K562 (cell line): Measurements from ENCODE around the gene ABCE1. TPM values are rescaled to one million over a fixed set of nuclear protein-coding genes. Genes with fewer than 3 reads are reported as not detected.

ENCODE experiments used
- ATAC-seq: fragments of 200-7000 bp; cut with Tn5 transposase; 3 replicates; pipeline ENCODE4 v1.9.1; 2020; ENCODE audit warnings: moderate library complexity
- BruUV-seq: library from RNA; stranded (reverse); fragments of 400-500 nt; replicated peaks from 2 replicates; lab custom pipeline; 2021; lab: Mats Ljungman, UMichigan
- CTCF ChIA-PET: fragments of 300-600 bp; formaldehyde crosslinking; extraction: SDS; loops from one replicate; lab custom pipeline; 2021; ENCODE audit warnings: low intra/inter-chr PET ratio; lab: Yijun Ruan, JAX
- POLR2A ChIA-PET: fragments of 300-600, 350-650 bp; sonication (Branson Sonifier 250); formaldehyde crosslinking; extraction: SDS; loops from one replicate; lab custom pipeline; 2021; ENCODE audit warnings: antibody characterized with exemption, inconsistent platforms; lab: Yijun Ruan, JAX
- DNase-seq, 4 experiments: peaks; one replicate each; pipeline versions ENCODE4 v3.0.0 to v3.0.0-alpha.2; 2011 to 2018; ENCODE audit warnings: low spot score in 3 of 4, mixed read lengths in 3 of 4; ENCODE audit errors: extremely low read depth in 1 of 4
- FAIRE-seq: peaks from 2 replicates; lab custom pipeline; 2011; peaks lifted over from hg19 to GRCh38; lab: Jason Lieb, UNC
- H2AFZ ChIP-seq: 2 replicates; pipeline ENCODE4 v1.6.0; 2011; ENCODE audit warnings: low read depth, low read length, control low read depth, inconsistent platforms
- H3K27ac ChIP-seq: fragments of 200-600 bp; 3 replicates; pipeline ENCODE4 v1.8.0; 2011; ENCODE audit warnings: low read depth, mild to moderate bottlenecking, control low read depth, inconsistent platforms, low read length, moderate library complexity, mixed read lengths; ENCODE audit errors: extremely low read depth
- H3K27me3 ChIP-seq, 2 experiments: fragments of 300-600 bp in 1 of 2; 2 replicates in 1 of 2; 3 replicates in 1 of 2; pipeline versions ENCODE4 v1.6.0 to v1.8.0; 2011; ENCODE audit warnings: inconsistent platforms in 2 of 2, low read length in 2 of 2, mild to moderate bottlenecking in 1 of 2, mixed read lengths in 1 of 2, moderate library complexity in 1 of 2; ENCODE audit not compliant: control insufficient read depth in 2 of 2, insufficient read depth in 2 of 2
- H3K36me3 ChIP-seq: fragments of 300-600 bp; 3 replicates; pipeline ENCODE4 v1.8.0; 2011; ENCODE audit warnings: mild to moderate bottlenecking, low read length, inconsistent platforms; ENCODE audit not compliant: control insufficient read depth, insufficient read depth
- H3K4me1 ChIP-seq, 2 experiments: fragments of 200-600 bp in 1 of 2; replicated peaks in 1 of 2; 2 replicates in 1 of 2; 3 replicates in 1 of 2; pipeline versions ENCODE4 v1.5.1 to v1.8.0; 2011; ENCODE audit warnings: inconsistent platforms in 2 of 2, low read length in 2 of 2, mild to moderate bottlenecking in 1 of 2, mixed read lengths in 1 of 2, moderate library complexity in 1 of 2; ENCODE audit not compliant: control insufficient read depth in 2 of 2, insufficient read depth in 2 of 2
- H3K4me2 ChIP-seq: 2 replicates; pipeline ENCODE4 v1.6.1; 2011; ENCODE audit warnings: low read length, control low read depth, inconsistent platforms, mixed read lengths; ENCODE audit not compliant: insufficient read depth
- H3K4me3 ChIP-seq: fragments of 200-600 bp; sonication (generic), shearing (Covaris generic); 2 replicates; pipeline ENCODE4 v1.5.1; 2016; ENCODE audit warnings: control low read depth, inconsistent platforms
- H3K79me2 ChIP-seq: fragments of 200-600 bp; 3 replicates; pipeline ENCODE4 v1.8.0; 2011; ENCODE audit warnings: low read length, inconsistent platforms; ENCODE audit not compliant: control insufficient read depth, insufficient read depth
- H3K9ac ChIP-seq, 2 experiments: 2 replicates each; pipeline versions ENCODE4 v1.6.0 to v1.6.1; 2011; ENCODE audit warnings: low read depth in 2 of 2, low read length in 2 of 2, control low read depth in 1 of 2, inconsistent platforms in 1 of 2, mild to moderate bottlenecking in 1 of 2, mixed read lengths in 1 of 2; ENCODE audit not compliant: insufficient read depth in 1 of 2
- H3K9me1 ChIP-seq: one replicate; pipeline ENCODE4 v1.6.0; 2011; ENCODE audit warnings: inconsistent platforms, mild to moderate bottlenecking, low read length, moderate library complexity; ENCODE audit not compliant: control insufficient read depth, insufficient read depth
- H3K9me3 ChIP-seq: replicated peaks from 2 replicates; pipeline ENCODE4 v1.5.1; 2011; ENCODE audit warnings: low read depth, low read length, inconsistent platforms; ENCODE audit not compliant: control insufficient read depth, insufficient read depth
- H4K20me1 ChIP-seq: replicated peaks from 2 replicates; pipeline ENCODE4 v1.6.1; 2011; ENCODE audit warnings: low read length, inconsistent platforms, mixed read lengths; ENCODE audit not compliant: control insufficient read depth, insufficient read depth
- HDAC1 ChIP-seq, 2 experiments: fragments of 450-650 bp; IDR thresholded peaks; 2 replicates each; pipeline ENCODE4 v1.6.1; 2016 to 2017; ENCODE audit warnings: inconsistent platforms in 1 of 2, mild to moderate bottlenecking in 1 of 2, moderate library complexity in 1 of 2
- MXI1 ChIP-seq: IDR thresholded peaks from 2 replicates; pipeline ENCODE4 v1.6.1; 2011; ENCODE audit warnings: low read depth, mild to moderate bottlenecking, improper control_type of control experiment, low read length
- SIN3A ChIP-seq, 2 experiments: fragments of 150-350 bp in 1 of 2; IDR thresholded peaks; 2 replicates each; pipeline ENCODE4 v1.6.1; 2011 to 2016; ENCODE audit warnings: borderline replicate concordance in 2 of 2, low read depth in 2 of 2, low read length in 2 of 2, mild to moderate bottlenecking in 2 of 2, moderate library complexity in 2 of 2; ENCODE audit not compliant: control insufficient read depth in 1 of 2
- TAF1 ChIP-seq: IDR thresholded peaks from 2 replicates; pipeline ENCODE4 v1.6.1; 2011; ENCODE audit warnings: mild to moderate bottlenecking, low read length, moderate library complexity; ENCODE audit not compliant: insufficient read depth, control insufficient read depth, severe bottlenecking; ENCODE audit errors: extremely low read depth
- TBP ChIP-seq: optimal IDR thresholded peaks from 2 replicates; pipeline ENCODE3; 2011; ENCODE audit warnings: low read depth, low read length, improper control_type of control experiment
- YY1 ChIP-seq, 3 experiments: IDR thresholded peaks; 2 replicates each; pipeline ENCODE4 v1.6.1; 2011; ENCODE audit warnings: low read length in 2 of 3, mild to moderate bottlenecking in 2 of 3, moderate library complexity in 2 of 3, borderline replicate concordance in 1 of 3, control low read depth in 1 of 3, low read depth in 1 of 3; ENCODE audit not compliant: insufficient read depth in 3 of 3, insufficient replicate concordance in 2 of 3, control insufficient read depth in 1 of 3, insufficient read length in 1 of 3; ENCODE audit errors: extremely low read depth in 1 of 3
- ZNF134 ChIP-seq: fragments of 250-450 bp; sonication (Bioruptor Pico); conservative IDR thresholded peaks from 2 replicates; pipeline ENCODE4 v1.4.0; 2020
- WGBS: fragments of 100-300 bp; shearing (Covaris generic); methylation state at CpG from one replicate; pipeline ENCODE4 v1.1.6; 2016; ENCODE audit warnings: low coverage, mixed read lengths; ENCODE audit not compliant: insufficient coverage; ENCODE audit errors: missing lambda C conversion rate; 5-methylcytosine and 5-hydroxymethylcytosine counted together
- in situ Hi-C: fragments of 300-500 bp; cut with MboI; formaldehyde crosslinking; loops from 4 replicates; pipeline ENCODE4 v1.15.0; 2018; ENCODE audit warnings: inconsistent platforms, mixed read lengths
- intact Hi-C: fragments of 100-400 bp; cut with micrococcal nuclease; formaldehyde crosslinking; loops from 2 replicates; pipeline ENCODE4 v1.14.2; 2022
- polyA plus RNA-seq, 8 experiments: library from polyadenylated mRNA; depleted of rRNA in 4 of 8; stranded (reverse) in 5 of 8; unstranded in 3 of 8; fragments of >200 nt; fragmentation: Nextera tagmentation in 2 of 8; fragmentation: Illumina TruSeq in 1 of 8; extraction: Ambion mirVana in 2 of 8; extraction: Trizol in 1 of 8; gene quantifications; 2 replicates each; pipeline versions ENCODE4 v1.2.1 to v1.2.3, GENCODE V29; 2011 to 2014; ENCODE audit warnings: inconsistent platforms in 1 of 8, missing spikeins in 1 of 8
- total RNA-seq, 7 experiments: library from RNA; depleted of rRNA in 6 of 7; stranded (reverse); fragments of >200 nt in 6 of 7; fragmentation: Illumina TruSeq in 2 of 7; extraction: Trizol in 2 of 7; gene quantifications; 2 replicates each; pipeline versions ENCODE4 v1.2.1 to v1.2.3, GENCODE V29; 2011 to 2021; ENCODE audit warnings: low replicate concordance in 1 of 7
- TF ChIP-seq, protein P1 (sequence below): fragments of 450-650 bp; IDR thresholded peaks from 2 replicates; pipeline ENCODE4 v1.6.1; 2016; ENCODE audit warnings: borderline replicate concordance
- TF ChIP-seq, protein P2 (sequence below), 2 experiments: fragments of 450-650 bp; conservative IDR thresholded peaks; 2 replicates each; pipeline ENCODE4 v1.6.1; 2017; ENCODE audit warnings: mild to moderate bottlenecking in 2 of 2, moderate library complexity in 2 of 2
- TF ChIP-seq, protein P3 (sequence below): sonication (generic); formaldehyde crosslinking; IDR thresholded peaks from 2 replicates; pipeline ENCODE4 v1.8.0; 2023; ENCODE audit warnings: mild to moderate bottlenecking, missing genetic modification reagents

The ABCE1 gene
- total and polyA plus RNA-seq, 9 of the 15 experiments (the other 6 are each of a cell fraction or from before 2014, with no cell fraction given): 134 to 256 (median 169) TPM

GRCh38 chr4:145178740-145179280, 80.7 kb downstream of the ABCE1 start:
- in situ Hi-C loops: no loop called here
- Histone ChIP-seq H3K9ac (peak overlapping the region; percentile 45 to 98; a peak in 3 of 4 replicates), H3K79me2 (peaks cover 69% of the 10 kb centered on the region), H3K4me1 (peaks cover 15 to 25% of the 10 kb centered on the region in 2 experiments), H3K4me3 (peak overlapping the region; percentile 75), H3K27me3 (no peaks in the 10 kb centered on the region), H3K9me1 (no peaks in the 10 kb centered on the region), H3K27ac (peak overlapping the region; percentile 97), H3K9me3 (no peaks in the 10 kb centered on the region; the same call in 1 of the 2 replicates), H4K20me1 (peaks cover 7% of the 10 kb centered on the region; the same call in 1 of the 2 replicates), H3K4me2 (peak overlapping the region; percentile 93), H3K36me3 (peaks cover 24% of the 10 kb centered on the region; the same call in 2 of the 3 replicates), H2AFZ (peak overlapping the region; percentile 87; the same call in 1 of the 2 replicates)
- ATAC-seq: peak; percentile 33
- POLR2A ChIA-PET: interaction anchor here (1.2 to 1.5 kb wide), 2 partner anchors 8 to 17 kb away, joined by 5 to 7 read pairs; no protein-coding TSS in a partner anchor
- FAIRE-seq: peak; percentile 6
- intact Hi-C loops: loop anchor here (2.0 kb wide), 2 partner anchors 22 to 80 kb away; partner anchors contain the start of genes ABCE1 and ANAPC10
- DNase-seq: peak in 2 of 4 experiments; percentile 43 to 49
- CTCF ChIA-PET: no interaction called here
- BruUV-seq: no TSS peak
- WGBS: 0% methylated on average over 5 of the region's 5 CpGs
- peak in 1 of 3 experiments; percentile 30 for TF ChIP-seq YY1 (IDR thresholded peaks at IDR 0.05; ENCODE audit: borderline replicate concordance in 1 of 3, control insufficient read depth in 1 of 3, extremely low read depth in 1 of 3, insufficient read depth in 3 of 3, insufficient read length in 1 of 3, insufficient replicate concordance in 2 of 3, low read depth in 1 of 3, low read length in 2 of 3)
- TF ChIP-seq TBP: peak; percentile 2
- TF ChIP-seq, protein P1, sequence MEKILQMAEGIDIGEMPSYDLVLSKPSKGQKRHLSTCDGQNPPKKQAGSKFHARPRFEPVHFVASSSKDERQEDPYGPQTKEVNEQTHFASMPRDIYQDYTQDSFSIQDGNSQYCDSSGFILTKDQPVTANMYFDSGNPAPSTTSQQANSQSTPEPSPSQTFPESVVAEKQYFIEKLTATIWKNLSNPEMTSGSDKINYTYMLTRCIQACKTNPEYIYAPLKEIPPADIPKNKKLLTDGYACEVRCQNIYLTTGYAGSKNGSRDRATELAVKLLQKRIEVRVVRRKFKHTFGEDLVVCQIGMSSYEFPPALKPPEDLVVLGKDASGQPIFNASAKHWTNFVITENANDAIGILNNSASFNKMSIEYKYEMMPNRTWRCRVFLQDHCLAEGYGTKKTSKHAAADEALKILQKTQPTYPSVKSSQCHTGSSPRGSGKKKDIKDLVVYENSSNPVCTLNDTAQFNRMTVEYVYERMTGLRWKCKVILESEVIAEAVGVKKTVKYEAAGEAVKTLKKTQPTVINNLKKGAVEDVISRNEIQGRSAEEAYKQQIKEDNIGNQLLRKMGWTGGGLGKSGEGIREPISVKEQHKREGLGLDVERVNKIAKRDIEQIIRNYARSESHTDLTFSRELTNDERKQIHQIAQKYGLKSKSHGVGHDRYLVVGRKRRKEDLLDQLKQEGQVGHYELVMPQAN: peak; percentile 39; the same call in 1 of the 2 replicates
- no peak for TF ChIP-seq ZNF134 (CRISPR knock-in tag)
- TF ChIP-seq, protein P2, sequence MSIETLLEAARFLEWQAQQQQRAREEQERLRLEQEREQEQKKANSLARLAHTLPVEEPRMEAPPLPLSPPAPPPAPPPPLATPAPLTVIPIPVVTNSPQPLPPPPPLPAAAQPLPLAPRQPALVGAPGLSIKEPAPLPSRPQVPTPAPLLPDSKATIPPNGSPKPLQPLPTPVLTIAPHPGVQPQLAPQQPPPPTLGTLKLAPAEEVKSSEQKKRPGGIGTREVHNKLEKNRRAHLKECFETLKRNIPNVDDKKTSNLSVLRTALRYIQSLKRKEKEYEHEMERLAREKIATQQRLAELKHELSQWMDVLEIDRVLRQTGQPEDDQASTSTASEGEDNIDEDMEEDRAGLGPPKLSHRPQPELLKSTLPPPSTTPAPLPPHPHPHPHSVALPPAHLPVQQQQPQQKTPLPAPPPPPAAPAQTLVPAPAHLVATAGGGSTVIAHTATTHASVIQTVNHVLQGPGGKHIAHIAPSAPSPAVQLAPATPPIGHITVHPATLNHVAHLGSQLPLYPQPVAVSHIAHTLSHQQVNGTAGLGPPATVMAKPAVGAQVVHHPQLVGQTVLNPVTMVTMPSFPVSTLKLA (conservative IDR thresholded peaks at IDR 0.05): peak; percentile 9 to 19; a peak in 1 of 4 replicates
- TF ChIP-seq MXI1: peak; percentile 45
- no peak for TF ChIP-seq HDAC1 (IDR thresholded peaks at IDR 0.05)
- peak; percentile 7 for TF ChIP-seq TAF1
- TF ChIP-seq, protein P3, sequence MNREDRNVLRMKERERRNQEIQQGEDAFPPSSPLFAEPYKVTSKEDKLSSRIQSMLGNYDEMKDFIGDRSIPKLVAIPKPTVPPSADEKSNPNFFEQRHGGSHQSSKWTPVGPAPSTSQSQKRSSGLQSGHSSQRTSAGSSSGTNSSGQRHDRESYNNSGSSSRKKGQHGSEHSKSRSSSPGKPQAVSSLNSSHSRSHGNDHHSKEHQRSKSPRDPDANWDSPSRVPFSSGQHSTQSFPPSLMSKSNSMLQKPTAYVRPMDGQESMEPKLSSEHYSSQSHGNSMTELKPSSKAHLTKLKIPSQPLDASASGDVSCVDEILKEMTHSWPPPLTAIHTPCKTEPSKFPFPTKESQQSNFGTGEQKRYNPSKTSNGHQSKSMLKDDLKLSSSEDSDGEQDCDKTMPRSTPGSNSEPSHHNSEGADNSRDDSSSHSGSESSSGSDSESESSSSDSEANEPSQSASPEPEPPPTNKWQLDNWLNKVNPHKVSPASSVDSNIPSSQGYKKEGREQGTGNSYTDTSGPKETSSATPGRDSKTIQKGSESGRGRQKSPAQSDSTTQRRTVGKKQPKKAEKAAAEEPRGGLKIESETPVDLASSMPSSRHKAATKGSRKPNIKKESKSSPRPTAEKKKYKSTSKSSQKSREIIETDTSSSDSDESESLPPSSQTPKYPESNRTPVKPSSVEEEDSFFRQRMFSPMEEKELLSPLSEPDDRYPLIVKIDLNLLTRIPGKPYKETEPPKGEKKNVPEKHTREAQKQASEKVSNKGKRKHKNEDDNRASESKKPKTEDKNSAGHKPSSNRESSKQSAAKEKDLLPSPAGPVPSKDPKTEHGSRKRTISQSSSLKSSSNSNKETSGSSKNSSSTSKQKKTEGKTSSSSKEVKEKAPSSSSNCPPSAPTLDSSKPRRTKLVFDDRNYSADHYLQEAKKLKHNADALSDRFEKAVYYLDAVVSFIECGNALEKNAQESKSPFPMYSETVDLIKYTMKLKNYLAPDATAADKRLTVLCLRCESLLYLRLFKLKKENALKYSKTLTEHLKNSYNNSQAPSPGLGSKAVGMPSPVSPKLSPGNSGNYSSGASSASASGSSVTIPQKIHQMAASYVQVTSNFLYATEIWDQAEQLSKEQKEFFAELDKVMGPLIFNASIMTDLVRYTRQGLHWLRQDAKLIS (CRISPR knock-in tag): 0 out of 2 replicates have a peak, but pooled peaks have one; percentile 23
- peak in 1 of 2 experiments; percentile 65; a peak in 1 of 4 replicates for TF ChIP-seq SIN3A (IDR thresholded peaks at IDR 0.05; ENCODE audit: borderline replicate concordance in 2 of 2, control insufficient read depth in 1 of 2, low read depth in 2 of 2, low read length in 2 of 2)
